BLaER1 treated with 17β-estradiol and CSF1 and Interleukin-3, amounts not matched to agents 10 nM and 100 nM (cell line): Measurements from ENCODE around the gene ZNF425.
"Not testable (repeated sequence)": the region's sequence is repeated elsewhere in the genome, so short reads cannot be mapped to it uniquely, and the experiment has no call there.

ENCODE experiments used
- H3K27ac ChIP-seq, 11 experiments: shearing (Covaris generic); formaldehyde crosslinking; 2 replicates each; pipeline ENCODE4 v1.8.1; 2022
- H3K27me3 ChIP-seq, 11 experiments: shearing (Covaris generic); formaldehyde crosslinking; 2 replicates each; pipeline ENCODE4 v1.8.1; 2022
- H3K36me3 ChIP-seq, 11 experiments: shearing (Covaris generic); formaldehyde crosslinking; 2 replicates each; pipeline ENCODE4 v1.8.1; 2022
- H3K4me1 ChIP-seq, 10 experiments: shearing (Covaris generic); formaldehyde crosslinking; 2 replicates each; pipeline ENCODE4 v1.8.1; 2022
- H3K4me2 ChIP-seq, 11 experiments: shearing (Covaris generic); formaldehyde crosslinking; 2 replicates each; pipeline ENCODE4 v1.8.1; 2022
- H3K4me3 ChIP-seq, 10 experiments: shearing (Covaris generic); formaldehyde crosslinking; 2 replicates each; pipeline ENCODE4 v1.8.1; 2022
- H3K9ac ChIP-seq, 11 experiments: shearing (Covaris generic); formaldehyde crosslinking; 2 replicates each; pipeline ENCODE4 v1.8.1; 2022
- H3K9me3 ChIP-seq, 11 experiments: shearing (Covaris generic); formaldehyde crosslinking; replicated peaks in 1 of 11; 2 replicates each; pipeline ENCODE4 v1.8.1; 2022
- H4K20me1 ChIP-seq, 11 experiments: shearing (Covaris generic); formaldehyde crosslinking; 2 replicates each; pipeline ENCODE4 v1.8.1; 2022
- Cebpa-rat ChIP-seq, 11 experiments: shearing (Covaris generic); IDR thresholded peaks; 2 replicates each; pipeline ENCODE4 v1.8.1; 2022

Gene ZNF425

GRCh38 chr7:149104214-149104613 is 21.9 kb downstream of the ZNF425 start:
- H3K27ac ChIP-seq, result peak overlapping the region in 5 of 11 experiments; percentile 3 to 64 (median 48); a peak in 10 of 22 replicates
- no peaks in the 10 kb centered on the region for H3K9me3 ChIP-seq
- H3K27me3 ChIP-seq, result peaks cover 0 to 31% (median 0%) of the 10 kb centered on the region in 11 experiments; a peak in 9 of 22 replicates
- peak overlapping the region; percentile 45 to 70 (median 59) for H3K4me3 ChIP-seq
- peaks cover 18 to 57% (median 32%) of the 10 kb centered on the region in 10 experiments for H3K4me1 ChIP-seq
- peak overlapping the region in 10 of 11 experiments; percentile 27 to 73 (median 63); a peak in 18 of 22 replicates for H3K9ac ChIP-seq
- H3K36me3 ChIP-seq, result peaks cover 0 to 9% (median 0%) of the 10 kb centered on the region in 11 experiments; a peak in 2 of 22 replicates
- H4K20me1 ChIP-seq, result peaks cover 0 to 14% (median 0%) of the 10 kb centered on the region in 11 experiments; a peak in 3 of 22 replicates
- H3K4me2 ChIP-seq, result peak overlapping the region; percentile 78 to 100 (median 97)
- no peak for TF ChIP-seq Cebpa-rat (IDR thresholded peaks at IDR 0.05)

DNA sequence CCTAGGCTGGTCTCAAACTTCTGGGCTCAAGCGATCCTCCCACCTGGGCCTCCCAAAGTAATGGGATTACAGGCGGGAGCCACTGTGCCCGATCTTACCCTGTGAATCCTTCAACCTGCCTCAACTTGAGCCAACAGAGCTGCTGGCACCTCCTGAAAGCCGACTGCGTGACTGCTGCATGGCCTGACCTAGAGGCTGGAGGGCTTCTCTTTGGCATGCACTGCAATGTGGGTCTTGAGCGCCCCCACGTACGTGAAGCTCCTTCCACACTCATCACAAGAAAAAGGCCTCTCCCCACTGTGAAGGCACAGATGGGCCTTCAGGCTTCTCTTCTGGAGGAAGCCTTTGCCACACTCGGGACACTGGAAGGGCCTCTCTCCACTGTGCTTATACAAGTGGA is 22.7 kb downstream of the ZNF425 start:
- TF ChIP-seq Cebpa-rat (IDR thresholded peaks at IDR 0.05), result no peak
- peaks cover 0 to 14% (median 0%) of the 10 kb centered on the region in 11 experiments; a peak in 3 of 22 replicates for H4K20me1 ChIP-seq
- peaks cover 0 to 7% (median 0%) of the 10 kb centered on the region in 11 experiments; a peak in 2 of 22 replicates for H3K36me3 ChIP-seq

DNA sequence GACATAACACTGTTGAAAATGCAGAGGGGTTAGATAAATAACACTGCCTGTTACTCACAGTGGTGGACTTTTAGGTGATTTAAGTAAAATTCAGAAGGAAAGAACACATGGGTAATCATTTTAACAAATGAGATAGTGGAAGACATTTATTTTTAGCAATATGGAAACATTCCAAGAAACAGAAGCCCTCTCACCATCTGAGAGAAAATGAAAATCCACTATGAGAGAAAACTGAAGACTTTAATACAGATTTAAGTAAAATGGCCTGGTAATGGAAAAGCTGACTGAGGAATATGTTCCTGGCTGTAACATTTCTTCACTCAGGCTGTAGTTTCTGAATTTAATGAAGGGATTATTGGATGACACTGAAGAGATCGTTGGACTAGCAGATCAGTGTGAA is 23.5 kb downstream of the ZNF425 start:
- Histone ChIP-seq H3K4me2 (peak overlapping the region in 3 of 11 experiments; percentile 89 to 97 (median 95); a peak in 6 of 22 replicates), H3K4me1 (peaks cover 18 to 47% (median 32%) of the 10 kb centered on the region in 10 experiments), H3K36me3 (peaks cover 0 to 7% (median 0%) of the 10 kb centered on the region in 11 experiments; a peak in 2 of 22 replicates)

More for the DNA sequence above, 22.7 kb downstream of the ZNF425 start:
- peak overlapping the region in 9 of 11 experiments; percentile 78 to 100 (median 97); a peak in 17 of 22 replicates for H3K4me2 ChIP-seq
- H3K9me3 ChIP-seq, result no peaks in the 10 kb centered on the region
- H3K27me3 ChIP-seq, result peaks cover 0 to 31% (median 0%) of the 10 kb centered on the region in 11 experiments; a peak in 9 of 22 replicates
- H3K9ac ChIP-seq, result peak overlapping the region in 4 of 11 experiments; percentile 68 to 73 (median 70); a peak in 4 of 22 replicates
- H3K27ac ChIP-seq, result peak overlapping the region in 2 of 11 experiments; percentile 48 to 56; a peak in 2 of 22 replicates
- H3K4me3 ChIP-seq, result peak overlapping the region in 2 of 10 experiments; percentile 58 to 61; a peak in 2 of 20 replicates
- H3K4me1 ChIP-seq, result peaks cover 18 to 55% (median 32%) of the 10 kb centered on the region in 10 experiments

GRCh38 chr7:149100821-149101220 is 25.3 kb downstream of the ZNF425 start:
- Histone ChIP-seq H3K9ac (no peak overlapping the region), H4K20me1 (peaks cover 0 to 14% (median 0%) of the 10 kb centered on the region in 11 experiments; a peak in 3 of 22 replicates), H3K4me2 (no peak overlapping the region), H3K4me1 (peaks cover 18 to 35% (median 28%) of the 10 kb centered on the region in 10 experiments), H3K9me3 (no peaks in the 10 kb centered on the region), H3K27me3 (peaks cover 0 to 31% (median 0%) of the 10 kb centered on the region in 11 experiments; a peak in 9 of 22 replicates), H3K27ac (no peak overlapping the region), H3K4me3 (no peak overlapping the region), H3K36me3 (peaks cover 0 to 7% (median 0%) of the 10 kb centered on the region in 11 experiments; a peak in 2 of 22 replicates)
- no peak for TF ChIP-seq Cebpa-rat (IDR thresholded peaks at IDR 0.05)

More for the DNA sequence above, 23.5 kb downstream of the ZNF425 start:
- no peak overlapping the region for H3K27ac ChIP-seq
- no peak for TF ChIP-seq Cebpa-rat (IDR thresholded peaks at IDR 0.05)
- H3K27me3 ChIP-seq, result peaks cover 0 to 31% (median 0%) of the 10 kb centered on the region in 11 experiments; a peak in 9 of 22 replicates
- no peak overlapping the region for H3K4me3 ChIP-seq
- H4K20me1 ChIP-seq, result peaks cover 0 to 14% (median 0%) of the 10 kb centered on the region in 11 experiments; a peak in 3 of 22 replicates
- no peaks in the 10 kb centered on the region for H3K9me3 ChIP-seq
- H3K9ac ChIP-seq, result no peak overlapping the region

DNA sequence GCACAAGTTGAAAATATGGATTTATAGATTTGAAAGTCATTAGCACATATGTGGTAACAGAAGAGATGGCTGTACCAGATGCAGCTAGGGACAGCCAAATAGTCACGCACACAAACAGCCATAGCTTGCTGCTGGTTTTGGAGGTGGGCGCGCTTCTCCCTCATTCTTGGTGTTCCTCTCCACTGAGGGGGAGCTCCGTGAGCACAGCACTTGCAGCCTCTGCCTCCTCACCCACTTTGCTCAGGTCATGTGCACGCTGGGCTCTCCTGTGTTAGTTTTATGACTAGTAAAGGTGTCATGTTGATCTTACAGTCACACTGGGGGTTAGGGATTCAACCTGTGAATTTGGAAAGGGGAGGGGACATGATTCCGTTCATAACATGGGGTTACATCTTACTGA is 27.1 kb downstream of the ZNF425 start:
- no peak for TF ChIP-seq Cebpa-rat (IDR thresholded peaks at IDR 0.05)
- Histone ChIP-seq H3K27me3 (peaks cover 0 to 14% (median 0%) of the 10 kb centered on the region in 11 experiments; a peak in 9 of 22 replicates), H4K20me1 (peaks cover 0 to 10% (median 0%) of the 10 kb centered on the region in 11 experiments; a peak in 3 of 22 replicates), H3K4me2 (no peak overlapping the region), H3K9ac (no peak overlapping the region), H3K27ac (no peak overlapping the region), H3K4me1 (peaks cover 2 to 17% (median 11%) of the 10 kb centered on the region in 10 experiments), H3K36me3 (peaks cover 0 to 7% (median 0%) of the 10 kb centered on the region in 11 experiments; a peak in 2 of 22 replicates), H3K9me3 (no peaks in the 10 kb centered on the region), H3K4me3 (no peak overlapping the region)

DNA sequence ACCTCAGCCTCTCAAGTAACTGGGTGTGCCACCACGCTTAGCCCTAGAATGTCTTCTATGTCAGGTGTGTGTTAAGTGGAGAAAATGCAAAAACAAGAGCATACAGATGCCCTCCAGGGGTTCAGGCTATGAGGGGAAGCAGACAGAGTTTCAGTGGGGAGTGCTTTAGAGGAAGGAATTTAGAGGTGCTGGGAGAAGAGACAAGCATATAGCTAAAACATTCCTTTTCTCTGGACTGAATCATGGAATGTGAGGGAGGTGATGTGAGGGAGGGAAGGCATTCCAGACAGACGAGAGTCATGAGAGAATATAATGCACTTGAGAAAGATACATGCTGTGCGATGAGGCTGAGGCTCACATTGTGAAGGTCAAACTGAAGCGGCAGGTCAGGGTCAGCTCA is 29.0 kb downstream of the ZNF425 start:
- Histone ChIP-seq H3K4me1 (peaks cover 2 to 19% (median 11%) of the 10 kb centered on the region in 10 experiments; a peak in 17 of 20 replicates), H3K9ac (no peak overlapping the region), H3K27me3 (no peaks in the 10 kb centered on the region), H3K4me3 (no peak overlapping the region), H4K20me1 (no peaks in the 10 kb centered on the region), H3K27ac (no peak overlapping the region), H3K36me3 (no peaks in the 10 kb centered on the region), H3K4me2 (no peak overlapping the region), H3K9me3 (no peaks in the 10 kb centered on the region)
- TF ChIP-seq Cebpa-rat (IDR thresholded peaks at IDR 0.05), result no peak

GRCh38 chr7:149093228-149093627 is 32.9 kb downstream of the ZNF425 start:
- Histone ChIP-seq H3K4me2 (peak overlapping the region in 2 of 11 experiments; percentile 1 to 4; a peak in 3 of 22 replicates), H3K9me3 (no peaks in the 10 kb centered on the region; a peak in 1 of 22 replicates), H4K20me1 (no peaks in the 10 kb centered on the region), H3K9ac (no peak overlapping the region; a peak in 1 of 22 replicates), H3K4me1 (peaks cover 24 to 40% (median 32%) of the 10 kb centered on the region in 10 experiments), H3K36me3 (peaks cover 0 to 7% (median 0%) of the 10 kb centered on the region in 11 experiments; a peak in 3 of 22 replicates), H3K4me3 (no peak overlapping the region), H3K27ac (no peak overlapping the region; a peak in 1 of 22 replicates), H3K27me3 (no peaks in the 10 kb centered on the region)
- TF ChIP-seq Cebpa-rat (IDR thresholded peaks at IDR 0.05), result no peak

DNA sequence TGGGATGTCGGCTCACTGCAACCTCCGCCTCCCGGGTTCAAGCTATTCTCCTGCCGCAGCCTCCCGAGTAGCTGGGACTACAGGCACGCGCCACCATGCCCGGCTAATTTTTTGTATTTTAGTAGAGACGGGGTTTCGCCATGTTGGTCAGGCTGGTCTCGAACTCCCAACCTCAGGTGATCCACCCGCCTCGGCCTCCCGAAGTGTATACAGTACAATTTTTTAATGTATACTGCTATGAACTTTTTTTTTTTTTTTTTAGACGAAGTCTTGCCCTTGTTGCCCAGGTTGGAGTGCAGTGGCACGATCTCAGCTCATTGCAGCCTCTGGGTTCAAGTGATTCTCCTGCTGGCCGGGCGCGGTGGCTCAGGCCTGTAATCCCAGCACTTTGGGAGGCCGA is 33.9 kb downstream of the ZNF425 start:
- H3K27ac ChIP-seq, result peak overlapping the region in 9 of 11 experiments; percentile 90 to 97 (median 95); a peak in 15 of 22 replicates
- peak overlapping the region in 3 of 10 experiments; percentile 90 to 99 (median 96); a peak in 4 of 20 replicates for H3K4me3 ChIP-seq
- H3K4me1 ChIP-seq, result peaks cover 31 to 45% (median 37%) of the 10 kb centered on the region in 10 experiments
- peak overlapping the region in 4 of 11 experiments; percentile 89 to 96 (median 93); a peak in 7 of 22 replicates for H3K9ac ChIP-seq
- not testable (repeated sequence) for H4K20me1 ChIP-seq, H3K9me3 ChIP-seq, H3K27me3 ChIP-seq
- H3K4me2 ChIP-seq, result peak overlapping the region; percentile 71 to 97 (median 84)
- peaks cover 0 to 15% (median 7%) of the 10 kb centered on the region in 11 experiments; a peak in 13 of 22 replicates for H3K36me3 ChIP-seq
